BLaER1 treated with 17β-estradiol and CSF1 and Interleukin-3, amounts not matched to agents 10 nM and 100 nM (cell line): ENCODE data around the gene GATAD2A.

Experiments used
- H3K27ac ChIP-seq, 11 experiments: shearing (Covaris generic); formaldehyde crosslinking; 2 replicates each; pipeline ENCODE4 v1.8.1; 2022
- H3K27me3 ChIP-seq, 11 experiments: shearing (Covaris generic); formaldehyde crosslinking; 2 replicates each; pipeline ENCODE4 v1.8.1; 2022
- H3K36me3 ChIP-seq, 11 experiments: shearing (Covaris generic); formaldehyde crosslinking; 2 replicates each; pipeline ENCODE4 v1.8.1; 2022
- H3K4me1 ChIP-seq, 10 experiments: shearing (Covaris generic); formaldehyde crosslinking; 2 replicates each; pipeline ENCODE4 v1.8.1; 2022
- H3K4me2 ChIP-seq, 11 experiments: shearing (Covaris generic); formaldehyde crosslinking; 2 replicates each; pipeline ENCODE4 v1.8.1; 2022
- H3K4me3 ChIP-seq, 10 experiments: shearing (Covaris generic); formaldehyde crosslinking; 2 replicates each; pipeline ENCODE4 v1.8.1; 2022
- H3K9ac ChIP-seq, 11 experiments: shearing (Covaris generic); formaldehyde crosslinking; 2 replicates each; pipeline ENCODE4 v1.8.1; 2022
- H3K9me3 ChIP-seq, 11 experiments: shearing (Covaris generic); formaldehyde crosslinking; replicated peaks in 1 of 11; 2 replicates each; pipeline ENCODE4 v1.8.1; 2022
- H4K20me1 ChIP-seq, 11 experiments: shearing (Covaris generic); formaldehyde crosslinking; 2 replicates each; pipeline ENCODE4 v1.8.1; 2022
- Cebpa-rat ChIP-seq, 11 experiments: shearing (Covaris generic); IDR thresholded peaks; 2 replicates each; pipeline ENCODE4 v1.8.1; 2022

GATAD2A gene

DNA sequence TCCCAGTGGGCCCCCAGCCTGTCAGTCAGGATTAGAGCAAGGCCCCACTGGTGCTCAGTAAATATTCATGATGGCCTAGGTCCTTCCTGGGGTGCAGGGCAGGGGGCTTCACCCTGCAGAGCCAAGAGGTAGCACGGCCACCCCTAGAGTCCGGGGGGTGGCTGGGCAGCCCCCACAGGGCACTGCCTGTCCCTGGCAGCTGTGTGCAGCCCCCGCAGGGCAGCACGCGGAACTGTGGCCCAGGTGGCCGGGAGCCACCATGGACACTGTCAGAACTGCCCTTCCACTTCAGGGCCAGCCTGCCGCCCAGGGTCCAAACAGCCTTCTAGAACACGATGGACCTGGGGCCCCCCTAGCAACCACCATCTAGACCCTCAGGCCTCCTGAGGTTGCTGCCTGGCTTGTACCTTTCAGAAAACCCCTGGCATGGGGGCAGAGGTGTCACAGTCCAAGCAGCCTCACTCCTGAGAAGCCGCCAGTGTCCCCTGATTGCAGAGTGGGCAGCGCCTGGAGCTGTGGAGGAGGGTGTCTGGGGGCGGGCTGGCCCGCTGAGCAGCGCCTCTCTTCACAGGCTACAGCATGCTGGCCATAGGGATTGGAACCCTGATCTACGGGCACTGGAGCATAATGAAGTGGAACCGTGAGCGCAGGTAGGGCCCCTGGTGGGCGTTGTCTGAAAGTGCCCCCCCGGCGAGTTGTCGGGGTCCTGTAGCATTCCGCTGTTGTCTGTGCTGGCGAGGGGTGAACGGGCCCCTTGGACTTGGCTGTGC lies 120.3 kb downstream of the GATAD2A start:
- H3K36me3 ChIP-seq: peaks cover 30 to 85% (median 65%) of the 10 kb centered on the region in 11 experiments
- peak overlapping the region; percentile 25 to 68 (median 56); a peak in 21 of 22 replicates for H3K9ac ChIP-seq
- H3K27me3 ChIP-seq: no peaks in the 10 kb centered on the region
- TF ChIP-seq Cebpa-rat (IDR thresholded peaks at IDR 0.05): no peak
- peak overlapping the region in 8 of 11 experiments; percentile 54 to 67 (median 62); a peak in 16 of 22 replicates for H3K27ac ChIP-seq
- H4K20me1 ChIP-seq: peaks cover 34 to 91% (median 64%) of the 10 kb centered on the region in 11 experiments
- H3K4me2 ChIP-seq: peak overlapping the region; percentile 74 to 88 (median 80)
- H3K9me3 ChIP-seq: no peaks in the 10 kb centered on the region
- H3K4me1 ChIP-seq: peaks cover 61 to 75% (median 69%) of the 10 kb centered on the region in 10 experiments
- no peak overlapping the region; a peak in 2 of 20 replicates for H3K4me3 ChIP-seq

GRCh38 chr19:19526581-19527370 lies 121.3 kb downstream of the GATAD2A start:
- Histone ChIP-seq H3K27ac (peak overlapping the region in 8 of 11 experiments; percentile 54 to 67 (median 62); a peak in 17 of 22 replicates), H3K9ac (peak overlapping the region; percentile 25 to 69 (median 56); a peak in 20 of 22 replicates), H4K20me1 (peaks cover 34 to 86% (median 56%) of the 10 kb centered on the region in 11 experiments), H3K27me3 (no peaks in the 10 kb centered on the region), H3K36me3 (peaks cover 24 to 75% (median 57%) of the 10 kb centered on the region in 11 experiments), H3K4me2 (peak overlapping the region; percentile 74 to 88 (median 80)), H3K9me3 (no peaks in the 10 kb centered on the region), H3K4me1 (peaks cover 62 to 76% (median 68%) of the 10 kb centered on the region in 10 experiments), H3K4me3 (peak overlapping the region in 2 of 10 experiments; percentile 31 to 46; a peak in 4 of 20 replicates)
- no peak for TF ChIP-seq Cebpa-rat (IDR thresholded peaks at IDR 0.05)

GRCh38 chr19:19527371-19527656 lies 121.8 kb downstream of the GATAD2A start:
- no peak overlapping the region for H3K4me3 ChIP-seq
- no peaks in the 10 kb centered on the region for H3K27me3 ChIP-seq
- H4K20me1 ChIP-seq: peaks cover 34 to 82% (median 51%) of the 10 kb centered on the region in 11 experiments
- H3K27ac ChIP-seq: peak overlapping the region in 8 of 11 experiments; percentile 47 to 67 (median 61); a peak in 15 of 22 replicates
- peaks cover 23 to 71% (median 53%) of the 10 kb centered on the region in 11 experiments; a peak in 21 of 22 replicates for H3K36me3 ChIP-seq
- H3K4me2 ChIP-seq: peak overlapping the region in 8 of 11 experiments; percentile 76 to 88 (median 82); a peak in 16 of 22 replicates
- no peaks in the 10 kb centered on the region for H3K9me3 ChIP-seq
- H3K9ac ChIP-seq: peak overlapping the region in 7 of 11 experiments; percentile 43 to 69 (median 66); a peak in 13 of 22 replicates
- no peak for TF ChIP-seq Cebpa-rat (IDR thresholded peaks at IDR 0.05)
- H3K4me1 ChIP-seq: peaks cover 64 to 81% (median 72%) of the 10 kb centered on the region in 10 experiments

GRCh38 chr19:19527674-19528625 lies 122.5 kb downstream of the GATAD2A start:
- no peaks in the 10 kb centered on the region for H3K27me3 ChIP-seq
- TF ChIP-seq Cebpa-rat (IDR thresholded peaks at IDR 0.05): no peak
- H3K4me1 ChIP-seq: peaks cover 63 to 81% (median 73%) of the 10 kb centered on the region in 10 experiments
- H3K9ac ChIP-seq: peak overlapping the region in 6 of 11 experiments; percentile 48 to 69 (median 66); a peak in 8 of 22 replicates
- peaks cover 19 to 65% (median 47%) of the 10 kb centered on the region in 11 experiments; a peak in 21 of 22 replicates for H3K36me3 ChIP-seq
- peaks cover 32 to 81% (median 49%) of the 10 kb centered on the region in 11 experiments for H4K20me1 ChIP-seq
- H3K4me2 ChIP-seq: peak overlapping the region in 7 of 11 experiments; percentile 76 to 88 (median 82); a peak in 12 of 22 replicates
- H3K4me3 ChIP-seq: no peak overlapping the region
- H3K27ac ChIP-seq: peak overlapping the region in 8 of 11 experiments; percentile 47 to 67 (median 61); a peak in 9 of 22 replicates
- no peaks in the 10 kb centered on the region for H3K9me3 ChIP-seq

- peaks cover 23 to 81% (median 40%) of the 10 kb centered on the region in 11 experiments for H4K20me1 ChIP-seq
- peak within 1 kb of the TSS; percentile 12 to 86 (median 76); a peak in 16 of 22 replicates for H3K4me2 ChIP-seq
- peaks cover 63 to 81% (median 73%) of the 10 kb centered on the region in 10 experiments for H3K4me1 ChIP-seq
- no peaks in the 10 kb centered on the region for H3K9me3 ChIP-seq
- no peak for TF ChIP-seq Cebpa-rat (IDR thresholded peaks at IDR 0.05)
- peak within 1 kb of the TSS in 6 of 11 experiments; percentile 26 to 69 (median 66); a peak in 9 of 22 replicates for H3K9ac ChIP-seq
- H3K27ac ChIP-seq: peak within 1 kb of the TSS in 5 of 11 experiments; percentile 7 to 67 (median 62); a peak in 8 of 22 replicates
- H3K36me3 ChIP-seq: peaks cover 19 to 55% (median 37%) of the 10 kb centered on the region in 11 experiments; a peak in 21 of 22 replicates
- H3K4me3 ChIP-seq: no peak within 1 kb of the TSS
- H3K27me3 ChIP-seq: no peaks in the 10 kb centered on the region
Measured at GRCh38 chr19:19528721-19529490, 123.4 kb downstream of the GATAD2A start, which contains the start of gene YJEFN3. Gene YJEFN3, plus strand, starts transcription at chr19:19528911. Its CDS starts 22 bp downstream, at chr19:19528933.

GRCh38 chr19:19529783-19530422 lies 124.4 kb downstream of the GATAD2A start:
- no peak for TF ChIP-seq Cebpa-rat (IDR thresholded peaks at IDR 0.05)
- H3K4me3 ChIP-seq: no peak overlapping the region
- peak overlapping the region in 3 of 11 experiments; percentile 7 to 25 (median 14); a peak in 3 of 22 replicates for H3K27ac ChIP-seq

More at GRCh38 chr19:19529783-19530422, 124.4 kb downstream of the GATAD2A start:
- Histone ChIP-seq H3K27me3 (no peaks in the 10 kb centered on the region), H3K4me2 (peak overlapping the region in 7 of 11 experiments; percentile 12 to 60 (median 34); a peak in 11 of 22 replicates), H3K4me1 (peaks cover 54 to 75% (median 65%) of the 10 kb centered on the region in 10 experiments), H3K9ac (peak overlapping the region in 7 of 11 experiments; percentile 7 to 57 (median 41); a peak in 8 of 22 replicates), H4K20me1 (peaks cover 13 to 74% (median 30%) of the 10 kb centered on the region in 11 experiments; a peak in 21 of 22 replicates), H3K36me3 (peaks cover 19 to 48% (median 33%) of the 10 kb centered on the region in 11 experiments; a peak in 20 of 22 replicates), H3K9me3 (no peaks in the 10 kb centered on the region)
